ENCODE results near the gene KIAA1191. TPM values are rescaled to one million over a fixed set of nuclear protein-coding genes. Genes with fewer than 3 reads are reported as not detected.
A peak's percentile ranks its signal among the peaks of the same experiment; 100 is the strongest.

KIAA1191 gene
- total RNA-seq, 4 donors from 2014 or later: 77.6 to 96.5 (median 83.3) TPM

DNA sequence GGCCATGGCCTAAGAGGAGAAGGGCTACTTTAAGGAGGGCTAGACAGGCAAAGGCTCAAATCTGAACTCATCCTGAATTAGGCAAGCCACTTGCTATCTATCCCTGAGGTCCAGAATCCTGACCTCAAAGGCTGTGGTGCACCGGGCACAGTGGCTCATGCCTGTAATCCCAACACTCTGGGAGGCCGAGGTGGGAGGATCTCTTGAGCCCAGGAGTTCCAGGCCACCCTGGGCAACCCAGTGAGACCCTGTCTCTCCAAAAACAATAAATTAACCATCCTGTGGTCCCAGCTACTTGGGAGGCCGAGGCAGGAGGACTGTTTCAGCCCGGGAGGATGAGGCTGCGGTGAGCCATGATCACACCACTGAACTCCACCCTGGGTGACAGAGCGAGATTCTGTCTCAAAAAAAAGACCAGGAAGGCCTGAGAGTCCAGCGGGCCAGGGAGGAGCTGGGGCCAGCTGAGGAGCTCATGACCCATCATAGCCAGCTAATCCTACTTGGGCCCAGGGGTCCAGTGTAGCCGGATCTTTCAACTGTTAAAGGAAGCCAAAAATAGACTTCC is 22.9 kb upstream of the KIAA1191 start:
- H3K36me3 ChIP-seq: peaks cover 0 to 45% (median 0%) of the 10 kb centered on the region in 3 donors
- H3K9me3 ChIP-seq: no peaks in the 10 kb centered on the region
- H3K27me3 ChIP-seq: no peaks in the 10 kb centered on the region
- H3K27ac ChIP-seq: no peak overlapping the region
- peaks cover 0 to 16% (median 5%) of the 10 kb centered on the region in 4 donors for H3K4me1 ChIP-seq
- no peak overlapping the region for H3K4me3 ChIP-seq
- DNase-seq: peak in 1 of 3 donors; percentile 19
- TF ChIP-seq CTCF (IDR thresholded peaks at IDR 0.05) (no peak), POLR2A (IDR thresholded peaks at IDR 0.05) (no peak)

GRCh38 chr5:176383961-176384360 is 22.4 kb upstream of the KIAA1191 start:
- no peaks in the 10 kb centered on the region for H3K27me3 ChIP-seq
- TF ChIP-seq POLR2A (IDR thresholded peaks at IDR 0.05) (no peak), CTCF (IDR thresholded peaks at IDR 0.05) (no peak)

GRCh38 chr5:176383248-176383905 is 21.8 kb upstream of the KIAA1191 start:
- Histone ChIP-seq H3K27me3 (no peaks in the 10 kb centered on the region), H3K9me3 (no peaks in the 10 kb centered on the region), H3K27ac (no peak overlapping the region), H3K36me3 (peaks cover 0 to 45% (median 0%) of the 10 kb centered on the region in 3 donors), H3K4me1 (peaks cover 0 to 16% (median 4%) of the 10 kb centered on the region in 4 donors), H3K4me3 (no peak overlapping the region)
- TF ChIP-seq CTCF (IDR thresholded peaks at IDR 0.05): no peak
- no peak for TF ChIP-seq POLR2A (IDR thresholded peaks at IDR 0.05)
- DNase-seq: peak in 1 of 3 donors; percentile 18

More at GRCh38 chr5:176383961-176384360, 22.4 kb upstream of the KIAA1191 start:
- Histone ChIP-seq H3K9me3 (no peaks in the 10 kb centered on the region), H3K4me3 (no peak overlapping the region), H3K36me3 (peaks cover 0 to 45% (median 0%) of the 10 kb centered on the region in 3 donors), H3K27ac (no peak overlapping the region), H3K4me1 (peaks cover 0 to 16% (median 4%) of the 10 kb centered on the region in 4 donors)
- peak in 1 of 3 donors; percentile 16 for DNase-seq

DNA sequence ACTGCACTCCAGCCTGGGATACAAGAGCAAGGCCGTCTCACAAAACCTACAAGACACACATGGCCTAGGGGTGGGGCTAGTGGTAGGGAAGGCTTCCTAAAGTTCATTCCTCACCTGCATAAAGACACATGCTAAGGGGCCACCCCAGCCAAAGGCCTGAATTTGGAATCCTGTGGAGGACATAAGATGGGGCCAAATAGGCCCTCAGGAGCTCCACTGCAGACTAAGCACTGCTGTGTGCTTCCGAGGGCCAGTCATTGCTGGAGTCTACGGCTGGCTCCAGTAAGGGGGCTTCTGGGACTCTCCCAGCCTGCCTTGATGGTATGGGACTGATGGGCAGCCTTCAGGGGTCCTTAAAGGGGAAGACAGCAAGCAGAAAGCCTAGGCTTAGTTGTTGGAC is 21.2 kb upstream of the KIAA1191 start:
- H3K27ac ChIP-seq: no peak overlapping the region
- peaks cover 0 to 45% (median 0%) of the 10 kb centered on the region in 3 donors for H3K36me3 ChIP-seq
- H3K27me3 ChIP-seq: no peaks in the 10 kb centered on the region
- H3K4me1 ChIP-seq: peaks cover 0 to 15% (median 4%) of the 10 kb centered on the region in 4 donors
- no peak overlapping the region for H3K4me3 ChIP-seq
- DNase-seq: peak in 1 of 3 donors; percentile 7
- H3K9me3 ChIP-seq: no peaks in the 10 kb centered on the region
- TF ChIP-seq CTCF (IDR thresholded peaks at IDR 0.05) (no peak), POLR2A (IDR thresholded peaks at IDR 0.05) (no peak)

GRCh38 chr5:176381979-176382378 is 20.4 kb upstream of the KIAA1191 start:
- H3K4me3 ChIP-seq: no peak overlapping the region
- TF ChIP-seq POLR2A (IDR thresholded peaks at IDR 0.05) (no peak), CTCF (IDR thresholded peaks at IDR 0.05) (no peak)
- H3K4me1 ChIP-seq: peaks cover 0 to 8% (median under 1%) of the 10 kb centered on the region in 4 donors
- no peaks in the 10 kb centered on the region for H3K27me3 ChIP-seq
- H3K9me3 ChIP-seq: no peaks in the 10 kb centered on the region
- H3K36me3 ChIP-seq: peaks cover 0 to 45% (median 0%) of the 10 kb centered on the region in 3 donors
- peak overlapping the region in 1 of 4 donors; percentile 6 for H3K27ac ChIP-seq
- no peak for DNase-seq

Data from Peyer's patch (tissue), 4 donors.